ENCODE results near the gene ABR. TPM values are rescaled to one million over a fixed set of nuclear protein-coding genes. Genes with fewer than 3 reads are reported as not detected.
A peak's percentile ranks its signal among the peaks of the same experiment; 100 is the strongest.
"Not testable (repeated sequence)": the region's sequence is repeated elsewhere in the genome, so short reads cannot be mapped to it uniquely, and the experiment has no call there.

Gene ABR
- polyA plus RNA-seq, 12 donors = 26.7 to 67.1 (median 33.2) TPM; not detected in 1

- no peak for DNase-seq
These were observed 129.4 kb downstream of the ABR start for GRCh38 chr17:1050246-1050995.

DNA sequence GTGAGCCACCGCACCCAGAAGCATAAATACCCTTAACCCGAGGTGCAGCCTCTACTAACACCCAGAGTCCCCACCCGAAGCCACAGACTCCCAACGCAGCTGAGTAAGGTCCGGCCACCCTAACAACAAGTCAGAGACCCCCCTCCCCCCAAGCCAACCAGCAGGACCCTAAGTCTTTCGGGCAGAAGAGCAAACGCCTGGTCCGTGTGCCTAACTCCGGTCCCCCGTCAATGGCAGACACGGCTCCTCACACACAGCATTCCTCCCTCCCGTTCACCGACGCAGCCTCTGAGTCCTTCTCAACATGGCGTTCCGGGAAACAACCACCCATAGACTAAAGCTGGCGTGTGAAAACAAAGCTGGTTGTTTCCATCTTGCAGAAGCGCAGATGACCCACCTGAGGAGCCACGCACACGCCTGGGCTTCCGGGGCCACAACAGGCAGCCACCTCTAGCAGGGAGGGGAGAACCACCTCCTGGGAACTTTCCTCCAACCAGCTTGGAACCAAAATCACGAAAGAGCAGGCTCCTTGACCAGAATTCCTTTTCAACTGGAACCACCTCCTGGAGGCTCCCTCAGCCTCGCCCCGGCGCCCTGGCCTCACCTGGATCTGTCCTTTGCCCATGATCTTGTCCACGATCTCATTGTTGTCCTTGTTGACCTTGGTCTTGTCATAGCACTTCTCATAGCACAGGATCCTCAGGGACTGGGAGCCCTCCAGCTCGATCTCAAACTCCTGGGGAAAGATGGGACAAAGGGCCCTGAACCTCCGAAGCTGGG lies 130.1 kb downstream of the ABR start:
- DNase-seq = no peak

DNA sequence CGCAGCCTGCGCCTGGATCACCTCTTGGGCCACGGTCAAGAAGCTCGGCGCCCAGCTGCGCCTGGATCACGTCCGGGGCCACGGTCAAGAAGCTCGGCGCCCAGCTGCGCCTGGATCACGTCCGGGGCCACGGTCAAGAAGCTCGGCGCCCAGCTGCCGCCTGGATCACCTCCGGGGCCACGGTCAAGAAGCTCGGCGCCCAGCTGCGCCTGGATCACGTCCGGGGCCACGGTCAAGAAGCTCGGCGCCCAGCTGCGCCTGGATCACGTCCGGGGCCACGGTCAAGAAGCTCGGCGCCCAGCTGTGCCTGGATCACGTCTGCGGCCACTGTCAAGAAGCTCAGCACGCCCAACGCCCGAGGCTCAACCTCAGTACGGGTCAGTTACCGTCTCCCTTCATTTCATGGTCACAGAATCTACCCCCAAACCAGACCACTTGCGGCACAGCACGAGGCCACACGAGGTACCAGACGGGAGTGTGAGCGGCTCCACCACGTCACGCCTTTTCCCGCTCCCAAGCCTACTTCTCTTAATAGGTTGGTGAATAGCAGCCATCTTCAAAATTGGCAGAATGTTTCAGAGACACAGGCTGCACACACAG lies 131.2 kb downstream of the ABR start:
- DNase-seq = not testable (repeated sequence)

DNA sequence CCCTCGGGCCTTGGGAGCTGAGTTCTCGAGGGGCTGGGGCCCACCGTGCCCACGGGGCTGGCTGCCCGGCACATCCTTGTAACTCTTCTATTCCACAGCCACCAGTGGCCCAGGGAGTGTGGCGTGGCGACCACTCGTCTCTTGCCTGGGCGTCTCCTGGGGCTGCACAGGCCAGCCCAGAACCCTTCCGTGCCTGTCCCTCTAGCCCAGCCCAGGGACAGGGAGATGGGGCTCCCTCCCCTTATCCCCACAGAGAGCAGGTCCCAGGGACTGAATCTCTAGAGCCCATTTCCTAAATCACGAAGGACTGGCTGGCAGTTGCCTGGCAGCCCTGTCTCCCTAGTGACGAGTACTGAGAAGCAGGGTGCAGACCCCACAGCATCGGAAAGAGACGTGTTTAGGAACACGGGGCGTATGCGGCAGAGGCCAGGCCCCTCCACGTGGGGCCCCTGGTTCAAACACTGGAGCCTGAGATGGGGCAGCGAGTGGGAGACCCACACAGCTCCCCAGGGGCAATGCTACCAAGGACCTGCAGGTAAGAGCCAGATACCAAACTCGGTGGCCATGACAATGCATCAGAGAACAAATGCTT lies 131.8 kb downstream of the ABR start:
- DNase-seq = no peak

GRCh38 chr17:1047177-1047878 lies 132.5 kb downstream of the ABR start:
- no peak for DNase-seq

GRCh38 chr17:1045456-1045855 lies 134.3 kb downstream of the ABR start:
- DNase-seq = no peak

GRCh38 chr17:1044387-1045009 lies 135.3 kb downstream of the ABR start:
- not testable (repeated sequence) for DNase-seq

- DNase-seq = no peak
These were observed 136.1 kb downstream of the ABR start for GRCh38 chr17:1043601-1044251.

DNA sequence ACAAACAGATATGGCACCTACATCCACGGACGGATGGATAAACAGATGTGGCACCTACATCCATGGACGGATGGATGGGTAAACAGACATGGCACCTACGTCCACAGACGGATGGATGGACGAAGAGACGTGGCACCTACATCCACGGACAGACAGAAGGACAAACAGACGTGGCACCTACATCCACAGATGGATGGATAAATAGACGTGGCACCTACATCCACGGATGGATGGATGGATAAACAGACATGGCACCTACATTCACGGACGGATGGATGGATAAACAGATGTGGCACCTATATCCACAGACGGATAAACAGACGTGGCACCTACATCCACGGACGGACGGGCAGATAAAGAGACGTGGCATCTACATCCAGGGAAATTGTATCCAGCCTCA lies 137.3 kb downstream of the ABR start:
- no peak for DNase-seq

DNA sequence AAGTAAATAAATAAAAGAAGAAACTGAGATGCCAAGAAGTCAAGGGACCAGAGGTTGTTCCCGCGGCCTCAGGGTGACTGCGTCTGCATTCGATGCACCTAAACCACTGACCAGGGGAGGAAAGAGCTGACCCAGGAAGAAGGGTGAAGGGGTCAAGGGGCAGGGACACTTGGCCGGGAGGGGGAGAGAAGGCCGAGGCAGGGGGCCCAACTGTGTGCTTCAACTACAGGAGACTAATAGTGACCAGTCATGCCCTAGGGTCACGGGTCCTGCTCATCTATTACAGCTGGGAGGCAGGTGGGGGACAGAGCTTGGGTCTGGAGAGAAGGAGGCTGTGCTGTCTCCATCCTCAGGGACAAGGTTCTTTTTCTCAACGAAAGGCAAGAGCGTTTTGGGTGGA lies 138.0 kb downstream of the ABR start:
- no peak for DNase-seq

GRCh38 chr17:1040216-1040600 lies 139.6 kb downstream of the ABR start:
- no peak for DNase-seq

DNA sequence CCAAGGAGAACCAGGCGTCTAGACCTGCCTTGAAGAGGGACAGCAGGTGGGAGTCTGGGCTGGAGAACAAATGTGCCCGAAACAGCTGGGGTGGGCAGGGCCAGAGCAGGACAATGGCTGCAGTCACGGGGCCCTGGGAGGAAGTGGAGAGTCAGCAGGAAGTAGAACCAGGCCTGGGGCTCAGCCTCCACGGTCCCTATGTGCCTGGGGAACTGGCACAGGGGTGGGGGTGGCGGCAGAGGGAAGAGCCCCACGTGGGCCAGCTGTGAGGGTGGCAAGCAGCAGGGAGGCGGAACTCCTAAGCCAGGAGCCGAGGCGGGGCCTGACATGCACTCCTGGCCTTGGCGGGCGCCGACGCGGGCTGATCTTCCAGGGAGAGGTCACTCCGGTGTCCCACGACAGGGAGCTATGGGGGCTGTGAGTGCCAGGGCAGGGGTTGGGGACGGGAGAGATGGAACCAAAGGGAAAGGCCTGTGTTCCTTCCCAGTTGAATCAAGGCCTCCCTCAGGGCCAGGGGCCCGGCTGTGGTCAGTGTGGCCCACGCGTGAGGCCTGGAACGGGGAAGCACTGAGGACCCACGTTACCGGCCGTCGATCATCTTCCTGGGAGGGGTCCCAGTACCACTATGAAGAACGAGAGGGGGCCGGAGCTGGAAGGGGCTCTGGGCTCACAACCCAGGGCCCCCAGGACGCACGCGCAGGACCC lies 140.1 kb downstream of the ABR start:
- peak; percentile 58 for DNase-seq

GRCh38 chr17:1039123-1039507 lies 140.7 kb downstream of the ABR start:
- no peak for DNase-seq

DNA sequence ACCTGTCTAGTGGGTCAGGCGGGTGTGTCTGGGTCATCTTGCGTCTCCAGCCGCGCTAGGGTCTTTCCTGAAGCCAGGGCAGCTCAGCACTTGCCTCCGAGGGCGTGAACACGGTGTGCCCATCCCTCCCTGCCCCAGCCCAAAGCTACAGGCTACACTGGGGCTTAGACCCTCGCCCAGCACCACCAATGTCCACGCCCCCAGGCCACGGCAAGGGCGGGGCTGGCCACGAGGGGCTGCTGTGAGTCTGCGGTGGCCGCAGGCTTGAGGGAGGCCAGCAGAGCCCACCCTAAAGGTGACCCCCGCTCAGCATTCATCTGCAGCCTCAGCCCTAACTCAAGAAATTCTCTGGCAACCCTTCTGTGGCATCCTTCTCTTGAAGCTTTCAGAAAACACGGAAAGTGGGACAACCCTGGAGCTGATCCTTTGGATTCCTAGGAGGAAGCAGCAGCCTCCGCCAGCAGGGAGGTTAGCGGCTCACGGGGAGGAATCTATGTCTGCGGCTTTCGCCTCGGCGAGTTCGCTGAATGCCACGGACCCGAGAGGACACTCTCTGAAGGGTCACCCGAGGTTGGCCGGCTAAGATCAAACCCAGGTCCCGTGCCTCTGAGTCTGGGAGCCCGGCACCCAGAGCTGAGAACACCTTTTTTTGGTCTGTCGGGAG lies 141.2 kb downstream of the ABR start:
- no peak for DNase-seq

DNA sequence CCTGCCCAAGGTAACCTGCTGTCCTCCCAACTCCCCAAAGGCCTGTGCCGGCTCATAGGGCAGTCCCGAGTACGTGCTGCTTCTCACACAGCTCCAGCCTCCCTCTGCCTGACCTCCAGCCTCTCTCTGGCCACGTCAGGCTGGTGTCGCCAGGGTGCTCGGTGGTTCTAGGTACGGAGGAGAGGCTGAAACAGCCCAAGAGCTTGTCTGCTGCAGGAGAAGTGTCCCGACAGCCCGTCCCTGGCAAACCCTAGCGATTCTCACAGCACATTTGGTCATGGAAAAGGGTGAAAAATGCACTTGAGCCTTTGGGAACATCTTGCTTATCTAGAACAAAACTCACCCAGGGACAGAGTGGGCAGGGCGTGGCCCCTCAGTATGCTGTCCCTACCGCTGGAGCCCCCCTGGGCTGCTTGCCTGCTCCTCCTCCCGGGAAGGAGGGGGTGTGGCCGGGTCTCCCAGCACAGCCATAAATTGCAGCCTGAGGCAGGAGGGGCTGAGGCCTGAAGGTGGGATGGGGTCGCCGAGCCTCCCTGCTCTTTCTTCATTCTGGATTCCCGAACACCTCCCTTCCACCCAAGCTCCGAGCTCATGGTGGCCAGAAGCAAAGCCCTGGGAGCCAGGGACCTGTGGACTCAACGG lies 142.4 kb downstream of the ABR start:
- no peak for DNase-seq

DNA sequence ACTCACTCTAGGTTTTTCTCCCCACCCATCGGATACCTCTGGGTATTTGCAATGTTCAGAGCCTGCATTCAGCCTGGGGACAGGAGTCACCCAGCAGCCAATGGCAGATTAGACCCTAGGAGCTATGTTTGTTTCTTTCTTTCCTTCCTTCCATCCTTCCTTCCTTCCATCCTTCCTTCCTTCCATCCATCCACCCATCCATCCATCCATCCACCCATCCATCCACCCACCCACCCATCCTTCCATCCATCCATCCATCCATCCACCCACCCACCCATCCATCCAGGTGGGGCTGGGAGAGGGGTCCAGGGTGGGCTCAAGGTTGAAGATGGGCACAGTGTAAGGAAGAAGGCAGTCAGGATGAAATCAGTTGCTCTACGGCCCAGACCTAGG lies 142.9 kb downstream of the ABR start:
- DNase-seq = no peak

GRCh38 chr17:1036171-1036844 lies 143.5 kb downstream of the ABR start:
- no peak for DNase-seq

- no peak for DNase-seq
These were observed 144.1 kb downstream of the ABR start for GRCh38 chr17:1035546-1036170.

All from muscle of arm (tissue), 12 donors.